Fibroblast of peridontal ligament (primary cell): Measurements from ENCODE around the gene GPM6B.

Experiments used
- DNase-seq: peaks from one replicate; pipeline ENCODE4 v3.0.0-alpha.2; 2010; ENCODE audit errors: extremely low read depth

GPM6B gene

DNA sequence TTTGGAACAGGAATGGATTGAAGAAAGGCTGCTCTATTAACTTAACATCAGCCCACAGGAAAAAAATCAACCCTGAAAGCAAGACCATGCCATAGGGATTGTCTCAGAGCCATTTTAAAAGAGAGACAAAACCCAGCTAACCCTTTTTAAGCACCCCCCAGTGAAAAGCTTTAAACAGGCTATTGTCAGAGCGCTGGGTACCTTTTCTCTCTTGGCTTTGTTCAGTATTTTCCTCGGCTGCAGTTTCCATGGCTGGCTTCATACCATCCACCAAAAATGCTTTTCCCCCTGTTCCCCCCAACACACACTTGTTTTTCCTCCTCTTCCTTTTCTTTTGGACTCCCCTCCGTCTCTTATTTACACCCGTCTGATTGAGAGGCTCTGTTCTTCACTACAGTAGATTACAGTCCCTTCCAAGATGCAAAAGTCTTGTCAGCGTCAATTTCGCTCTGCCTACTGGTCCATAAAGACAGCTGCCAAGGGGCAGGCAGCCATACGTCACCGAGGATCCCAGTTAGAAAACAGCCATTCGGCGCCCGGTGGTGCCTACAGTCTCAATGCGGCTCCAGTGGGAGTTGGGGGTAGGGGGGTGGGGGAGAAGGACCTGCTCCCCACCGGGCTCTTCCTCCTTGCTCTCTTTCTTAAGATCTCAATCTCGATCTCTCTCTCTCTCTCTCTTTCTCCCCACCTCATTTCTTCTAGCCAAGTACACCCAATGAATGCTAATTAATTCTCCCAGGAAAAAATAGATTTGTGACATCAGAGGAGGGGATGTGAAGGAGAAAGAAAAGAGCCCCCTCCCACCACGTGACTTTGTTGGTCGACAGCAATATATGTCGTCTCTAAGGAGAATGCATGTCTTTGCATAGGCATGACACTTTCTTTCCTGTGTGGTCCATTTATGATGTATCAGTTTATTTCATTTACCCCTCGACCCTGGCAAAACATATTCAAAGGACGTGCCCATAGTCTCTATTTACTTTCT, at the start of gene GPM6B:
GPM6B (minus strand) TSS at position 451 of the 985 bp plus-strand sequence; CDS start at position 262, 189 bp downstream.
- no peak for DNase-seq

DNA sequence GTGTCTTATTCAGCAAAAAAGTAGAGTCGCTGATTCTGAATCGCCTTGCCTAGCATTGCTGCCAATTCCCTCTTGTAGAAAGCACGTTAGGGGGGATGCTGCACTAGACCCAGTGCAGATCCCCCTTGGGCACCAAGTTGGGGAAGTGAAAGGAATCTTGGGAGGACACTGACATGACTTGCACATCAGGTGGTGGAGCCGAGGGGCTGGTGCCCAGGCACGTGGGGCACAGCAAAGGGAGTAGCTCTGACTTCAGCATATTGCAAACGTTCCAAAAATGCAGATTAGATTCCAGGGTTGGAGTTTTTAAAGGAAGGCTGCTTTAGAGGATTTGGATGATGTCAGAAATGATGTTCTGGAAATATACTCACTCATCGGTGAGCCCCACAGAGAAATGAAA, 47.4 kb upstream of the GPM6B start:
- peak; percentile 7 for DNase-seq

DNA sequence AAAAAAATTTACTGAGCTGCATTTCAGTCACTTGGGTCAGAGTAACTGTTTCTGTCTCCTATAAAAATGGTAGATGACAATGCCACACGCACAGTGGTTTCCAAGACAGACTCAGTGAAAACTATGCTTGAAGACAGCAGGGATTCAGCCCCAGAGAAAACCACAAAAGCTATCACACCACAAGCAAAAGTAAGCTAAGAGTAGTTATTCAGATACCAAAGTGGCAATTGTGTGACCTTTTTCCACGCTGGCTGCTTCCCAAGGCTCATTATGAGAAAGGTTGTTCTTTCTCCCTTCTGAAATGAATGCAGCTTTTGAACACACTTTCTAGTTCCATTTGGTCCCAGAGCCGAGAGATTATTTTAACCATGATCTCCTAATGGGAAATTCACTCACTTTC, 46.4 kb upstream of the GPM6B start:
- no peak for DNase-seq

GRCh38 chrX:13859724-13860123, 42.8 kb upstream of the GPM6B start:
- no peak for DNase-seq

DNA sequence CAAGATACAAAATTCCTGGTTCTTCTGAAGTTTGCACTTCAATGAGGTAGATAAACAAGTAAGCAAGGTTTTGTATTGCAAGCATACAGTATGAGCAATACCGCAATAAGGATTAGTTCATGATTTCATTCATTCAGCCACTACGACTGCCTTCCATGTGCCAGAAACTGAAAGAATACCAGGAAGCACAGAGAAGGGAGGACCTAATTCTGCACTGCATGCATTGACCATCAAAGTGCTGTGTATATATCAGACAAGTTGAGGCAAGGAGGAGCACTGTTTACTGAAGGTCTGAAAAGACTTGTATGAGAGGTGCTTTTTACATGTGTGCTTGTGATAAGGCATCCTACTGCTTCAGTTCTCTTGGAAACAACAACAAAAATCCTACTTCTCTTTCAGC, 40.9 kb upstream of the GPM6B start:
- no peak for DNase-seq

DNA sequence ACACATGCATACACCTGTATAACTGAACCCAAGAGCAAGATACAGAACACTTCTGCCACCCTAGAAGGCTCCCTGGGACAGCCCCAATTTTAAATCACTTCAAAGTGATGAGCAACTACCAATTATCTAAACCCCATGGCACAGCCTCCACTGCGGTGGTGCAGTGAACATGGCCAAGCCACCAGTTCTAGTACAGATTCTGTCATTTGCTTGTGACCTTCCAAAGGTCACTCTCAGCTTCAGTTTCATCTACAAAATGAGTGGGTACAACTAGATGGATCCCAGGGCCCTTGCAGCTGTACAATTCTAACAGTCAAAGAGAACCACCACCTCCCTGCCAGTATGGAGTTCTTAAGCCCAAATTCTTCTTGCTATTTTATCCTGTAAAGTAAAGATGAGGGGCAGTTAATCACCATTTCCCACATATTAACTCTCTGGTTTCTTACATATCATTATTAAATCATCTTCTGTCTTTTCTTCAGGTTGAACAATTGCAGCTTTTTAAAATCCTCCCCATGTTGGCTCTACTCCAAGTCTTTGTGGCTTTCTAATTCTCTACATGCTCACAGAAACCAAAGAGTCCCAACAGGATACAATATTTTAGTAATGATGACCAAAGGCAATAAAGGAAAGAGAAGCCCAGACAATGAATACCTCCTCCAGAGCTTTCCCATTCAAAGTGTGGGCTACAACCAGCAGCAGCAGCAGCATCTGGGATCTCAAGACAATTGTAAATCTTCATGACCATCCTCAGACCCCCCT, 39.0 kb upstream of the GPM6B start:
- peak; percentile 4 for DNase-seq

DNA sequence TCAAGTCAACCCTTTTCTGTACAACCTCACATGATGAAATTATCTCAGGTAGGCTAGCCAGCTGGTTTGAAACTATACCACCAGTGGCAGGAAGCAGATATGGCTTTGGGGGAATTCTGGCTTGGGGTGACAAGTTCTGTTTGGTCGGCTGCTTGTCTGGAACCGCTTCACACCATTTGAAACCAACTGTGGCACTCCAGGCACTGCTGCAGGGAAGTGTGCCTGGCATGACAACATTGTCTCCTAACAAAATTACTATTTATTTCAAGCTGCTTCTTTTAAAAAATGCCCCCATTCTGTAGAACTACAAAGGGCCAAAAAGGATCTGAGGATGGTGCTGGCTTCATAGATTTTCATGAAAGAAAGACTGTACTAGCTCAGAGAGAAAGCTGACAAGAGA, 37.1 kb upstream of the GPM6B start:
- no peak for DNase-seq

- DNase-seq: no peak
These were observed 35.3 kb upstream of the GPM6B start for GRCh38 chrX:13852001-13852695.

DNA sequence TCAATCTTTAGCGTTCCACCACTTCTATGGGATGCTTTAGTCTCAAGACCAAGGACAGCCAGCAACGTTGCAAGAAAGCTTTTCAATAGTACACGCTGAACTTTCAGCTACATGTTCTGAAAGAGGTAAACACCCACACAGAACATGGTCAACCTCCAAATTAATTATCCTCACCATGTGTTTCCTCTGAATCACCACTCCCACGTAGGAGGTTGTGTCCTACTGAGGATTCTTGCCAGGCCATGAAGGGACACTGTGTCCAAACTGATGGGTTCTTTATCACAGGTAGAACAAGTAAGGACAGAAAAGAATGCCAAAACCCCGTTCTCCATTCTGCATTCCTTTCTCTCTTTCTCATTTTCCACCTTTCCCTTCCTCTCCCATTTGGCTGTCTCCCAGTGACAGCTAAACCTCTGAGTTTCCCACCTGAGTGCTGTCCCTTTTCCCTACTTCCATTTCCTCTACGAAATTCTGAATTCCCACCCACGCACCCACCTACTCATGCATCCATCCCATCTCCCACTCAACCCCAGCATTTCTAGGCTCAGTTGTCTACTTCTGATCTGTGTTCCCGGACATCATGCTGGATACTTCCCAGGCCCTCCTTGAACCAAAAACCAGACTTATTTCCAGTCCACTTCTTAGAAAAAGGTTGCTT, 29.0 kb upstream of the GPM6B start:
- no peak for DNase-seq

GRCh38 chrX:13843150-13843721, 26.3 kb upstream of the GPM6B start:
- DNase-seq: no peak

GRCh38 chrX:13840121-13840520, 23.2 kb upstream of the GPM6B start:
- no peak for DNase-seq

GRCh38 chrX:13837290-13837745, 20.4 kb upstream of the GPM6B start:
- no peak for DNase-seq

GRCh38 chrX:13836575-13836974, 19.7 kb upstream of the GPM6B start:
- no peak for DNase-seq

- no peak for DNase-seq
These were observed 18.9 kb upstream of the GPM6B start for GRCh38 chrX:13835825-13836224.

- DNase-seq: no peak
These were observed 17.5 kb upstream of the GPM6B start for GRCh38 chrX:13834355-13834754.

DNA sequence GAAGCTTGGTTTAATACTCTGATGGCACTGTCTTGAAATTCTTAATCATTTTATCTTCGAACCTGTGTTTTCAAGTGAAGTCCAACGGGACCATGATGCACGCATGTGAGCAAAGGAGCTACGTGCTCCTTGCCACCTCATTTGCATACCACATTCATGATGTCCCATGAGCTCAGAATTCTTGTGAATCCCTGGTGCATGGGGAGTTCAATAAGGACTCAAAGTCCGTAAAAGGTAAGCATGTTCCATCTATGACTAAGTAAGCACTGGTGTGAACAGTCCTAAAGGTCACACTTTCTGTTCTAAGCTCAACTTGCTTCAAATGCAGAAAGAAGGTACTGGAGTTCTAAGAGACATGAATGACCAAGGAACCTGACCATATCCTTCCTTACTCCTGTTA, 13.1 kb upstream of the GPM6B start:
- DNase-seq: no peak

GRCh38 chrX:13828392-13828791, 11.5 kb upstream of the GPM6B start:
- DNase-seq: no peak

DNA sequence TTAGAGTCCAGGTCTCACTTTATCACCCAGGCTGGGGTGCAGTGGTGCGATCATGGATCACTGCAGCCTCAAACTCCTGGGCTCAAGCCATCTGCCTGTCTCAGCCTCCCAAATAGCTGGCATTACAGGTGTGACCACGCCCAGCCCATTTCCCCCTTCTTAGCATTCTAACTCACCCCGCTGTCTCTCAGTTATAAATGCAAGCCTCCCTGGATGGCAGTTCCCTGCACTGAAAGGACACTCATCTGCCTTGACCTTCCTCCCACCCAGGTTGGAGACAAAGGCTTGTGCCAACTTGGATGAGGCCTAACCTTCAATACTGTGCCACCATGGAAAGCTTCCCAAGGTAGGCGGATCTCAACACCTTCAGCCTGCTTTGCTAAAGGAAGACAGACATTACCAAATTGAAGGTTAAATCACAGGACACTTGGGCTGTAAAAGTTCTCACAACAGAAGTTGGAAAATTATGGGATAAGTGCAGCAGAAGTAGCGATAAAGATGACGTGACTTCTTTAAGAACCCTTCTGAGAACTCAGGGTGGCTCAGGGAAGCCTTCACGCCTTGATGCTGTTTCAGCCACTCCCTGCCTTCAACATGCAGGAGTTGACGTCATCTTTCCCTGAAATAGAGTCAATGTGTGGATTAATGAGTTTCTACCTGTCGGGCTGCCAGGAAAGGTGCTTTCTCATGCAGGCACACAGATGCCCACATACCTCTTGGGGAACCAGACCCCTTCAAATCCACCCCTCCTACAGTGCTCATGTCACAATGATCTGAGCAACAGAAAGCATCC, 10.6 kb upstream of the GPM6B start:
- DNase-seq: no peak

- DNase-seq: no peak
These were observed 9.9 kb upstream of the GPM6B start for GRCh38 chrX:13826770-13827169.

DNA sequence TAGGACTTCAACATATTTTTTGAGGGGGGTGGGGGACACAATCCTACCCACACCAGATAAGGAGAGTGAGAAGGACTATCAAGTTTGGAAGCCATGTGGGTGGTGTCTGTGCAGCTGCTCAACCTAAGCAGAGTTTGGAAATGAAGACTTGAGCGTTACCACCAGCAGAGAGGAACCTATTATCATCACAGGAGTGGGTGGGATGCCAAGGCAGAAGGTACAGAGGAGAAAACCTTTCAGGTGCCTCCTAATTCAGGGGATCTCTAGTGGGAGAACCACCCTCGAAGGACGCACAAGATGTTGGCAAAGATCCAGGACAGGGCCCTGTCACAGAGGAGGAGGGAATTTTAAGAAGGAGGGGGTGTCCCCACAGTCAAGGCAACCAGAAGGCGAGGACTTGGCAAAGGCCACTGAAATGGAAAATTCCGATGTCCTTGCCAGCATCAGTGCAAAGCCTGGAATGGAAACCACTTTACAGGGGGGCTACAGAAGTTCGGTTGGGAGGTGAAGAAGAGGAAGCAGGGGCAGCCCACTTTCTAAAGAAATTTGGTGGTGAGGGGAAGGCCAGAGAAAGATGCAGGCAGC, 8.4 kb upstream of the GPM6B start:
- DNase-seq: no peak
